Pericardium fibroblast (primary cell): ENCODE measurements around the gene HPS6. TPM values are rescaled to one million over a fixed set of nuclear protein-coding genes. Genes with fewer than 3 reads are reported as not detected.

Experiments
- total RNA-seq: library from RNA; depleted of rRNA; stranded (reverse); fragments of >200 nt; gene quantifications from 2 replicates; pipeline ENCODE4 v1.2.3, GENCODE V29; 2015

HPS6 gene
- total RNA-seq, result 32.8 and 38.7 TPM in 2 replicates

GRCh38 chr10:102064868-102065560 lies at the start of gene HPS6:
Gene HPS6 (plus strand): TSS chr10:102065349. CDS start chr10:102065475, 126 bp downstream.

GRCh38 chr10:102055647-102056419 lies 9.3 kb upstream of the HPS6 start, which contains the start of gene ARMH3:
Gene ARMH3 (minus strand): TSS chr10:102056173. CDS start chr10:102040114, 16,059 bp downstream.

Other genes starting within 250 kb of the HPS6 start
- 38.5 and 44.7 TPM in 2 replicates for gene OGA, start 246.9 kb upstream of the HPS6 start, total RNA-seq
- gene KCNIP2, start 221.5 kb upstream of the HPS6 start, total RNA-seq, result 0.12 TPM in 1 of 2 replicates, not detected in the other
- 5.7 and 7.7 TPM in 2 replicates for gene ARMH3, start 9.2 kb upstream of the HPS6 start, total RNA-seq
- gene LDB1, start 55.0 kb downstream of the HPS6 start, total RNA-seq, result 44.2 and 68.1 TPM in 2 replicates
- 14.7 and 17.3 TPM in 2 replicates for gene PPRC1, start 67.7 kb downstream of the HPS6 start, total RNA-seq
- gene NOLC1, start 87.0 kb downstream of the HPS6 start, total RNA-seq, result 37.6 and 67.2 TPM in 2 replicates
- 0.68 and 1.2 TPM in 2 replicates for gene ELOVL3, start 160.9 kb downstream of the HPS6 start, total RNA-seq
- gene PITX3, start 176.2 kb downstream of the HPS6 start, total RNA-seq, result 0.17 and 1.5 TPM in 2 replicates
- gene GBF1, start 180.2 kb downstream of the HPS6 start, total RNA-seq, result 36.1 and 43.4 TPM in 2 replicates